Central memory CD4-positive, alpha-beta T cell (primary cell): Measurements from ENCODE around the gene PGA4.
"Not testable (repeated sequence)": the region's sequence is repeated elsewhere in the genome, so short reads cannot be mapped to it uniquely, and the experiment has no call there.

Experiments
- DNase-seq: peaks from one replicate; pipeline ENCODE4 v3.0.0; 2022
- total RNA-seq, 3 experiments: gene quantifications; one replicate each; lab custom pipeline; 2026; lab: John Stamatoyannopoulos, UW

The PGA4 gene
- 0 reads per million in 3 experiments for total RNA-seq

GRCh38 chr11:61222047-61222446 is at the start of gene PGA4:
PGA4 (plus strand) TSS chr11:61222347; CDS start chr11:61222401, 54 bp downstream.
- not testable (repeated sequence) for DNase-seq

GRCh38 chr11:61172356-61172755 is 49.8 kb upstream of the PGA4 start:
- DNase-seq: no peak

GRCh38 chr11:61172888-61173287 is 49.3 kb upstream of the PGA4 start:
- DNase-seq: no peak

- no peak for DNase-seq
Measured at GRCh38 chr11:61173456-61173855, 48.7 kb upstream of the PGA4 start.

- DNase-seq: no peak
Measured at GRCh38 chr11:61174273-61174672, 47.9 kb upstream of the PGA4 start.

- no peak for DNase-seq
Measured at GRCh38 chr11:61174949-61175348, 47.2 kb upstream of the PGA4 start.

GRCh38 chr11:61176446-61176845 is 45.7 kb upstream of the PGA4 start:
- no peak for DNase-seq

- not testable (repeated sequence) for DNase-seq
Measured at GRCh38 chr11:61180205-61180604, 41.9 kb upstream of the PGA4 start.

GRCh38 chr11:61181489-61181888 is 40.7 kb upstream of the PGA4 start:
- no peak for DNase-seq

GRCh38 chr11:61183645-61184044 is 38.5 kb upstream of the PGA4 start:
- DNase-seq: no peak

GRCh38 chr11:61186504-61186903 is 35.6 kb upstream of the PGA4 start:
- DNase-seq: no peak

- peak; percentile 68 for DNase-seq
Measured at GRCh38 chr11:61187505-61188130, 34.5 kb upstream of the PGA4 start.

- DNase-seq: no peak
Measured at GRCh38 chr11:61189933-61190332, 32.2 kb upstream of the PGA4 start.

- no peak for DNase-seq
Measured at GRCh38 chr11:61193596-61193995, 28.6 kb upstream of the PGA4 start.

GRCh38 chr11:61194169-61194671 is 27.9 kb upstream of the PGA4 start:
- DNase-seq: no peak

- DNase-seq: no peak
Measured at GRCh38 chr11:61194981-61195695, 27.0 kb upstream of the PGA4 start.

GRCh38 chr11:61195719-61196118 is 26.4 kb upstream of the PGA4 start:
- no peak for DNase-seq

GRCh38 chr11:61198361-61198760 is 23.8 kb upstream of the PGA4 start:
- no peak for DNase-seq

GRCh38 chr11:61198948-61199523 is 23.1 kb upstream of the PGA4 start:
- no peak for DNase-seq

GRCh38 chr11:61201476-61201875 is 20.7 kb upstream of the PGA4 start:
- no peak for DNase-seq

- DNase-seq: not testable (repeated sequence)
Measured at GRCh38 chr11:61202950-61203746, 19.0 kb upstream of the PGA4 start, which contains the start of gene PGA3. PGA3 (plus strand) TSS chr11:61203515; CDS start chr11:61203565, 50 bp downstream.

GRCh38 chr11:61203873-61204272 is 18.3 kb upstream of the PGA4 start:
- DNase-seq: not testable (repeated sequence)
